H9 (cell line): ENCODE data around the gene APOBEC3G. TPM values are rescaled to one million over a fixed set of nuclear protein-coding genes. Genes with fewer than 3 reads are reported as not detected.
A peak's percentile ranks its signal among the peaks of the same experiment; 100 is the strongest.

Source experiments
- DNase-seq: peaks from one replicate; pipeline ENCODE4 v3.0.0-alpha.2; 2017
- H2AFZ ChIP-seq: one replicate; pipeline ENCODE4 v1.6.1; 2013; ENCODE audit warnings: mild to moderate bottlenecking, low read length, control low read depth, moderate library complexity
- H2AK5ac ChIP-seq: 2 replicates; pipeline ENCODE4 v1.6.1; 2013; ENCODE audit warnings: low read length, control low read depth, mixed read lengths; ENCODE audit not compliant: insufficient read length
- H2BK120ac ChIP-seq: one replicate; pipeline ENCODE4 v1.6.1; 2013; ENCODE audit warnings: low read depth, mild to moderate bottlenecking, low read length, control low read depth, inconsistent platforms; ENCODE audit not compliant: poor library complexity, severe bottlenecking
- H2BK12ac ChIP-seq: 2 replicates; pipeline ENCODE4 v1.6.1; 2013; ENCODE audit warnings: low read length, control low read depth, mixed read lengths, low read depth; ENCODE audit not compliant: insufficient read length
- H2BK15ac ChIP-seq: 2 replicates; pipeline ENCODE4 v1.6.1; 2013; ENCODE audit warnings: low read depth, low read length, control low read depth
- H2BK20ac ChIP-seq: one replicate; pipeline ENCODE4 v1.6.1; 2013; ENCODE audit warnings: low read depth, mild to moderate bottlenecking, low read length, control low read depth, inconsistent platforms; ENCODE audit not compliant: poor library complexity, severe bottlenecking
- H2BK5ac ChIP-seq: 2 replicates; pipeline ENCODE4 v1.6.1; 2013; ENCODE audit warnings: low read length, control low read depth, mixed read lengths; ENCODE audit not compliant: insufficient read length
- H3K14ac ChIP-seq: 2 replicates; pipeline ENCODE4 v1.6.1; 2013; ENCODE audit warnings: low read length, control low read depth; ENCODE audit not compliant: insufficient read depth
- H3K18ac ChIP-seq: 2 replicates; pipeline ENCODE4 v1.6.1; 2013; ENCODE audit warnings: low read depth, mild to moderate bottlenecking, mixed read lengths, low read length, control low read depth; ENCODE audit not compliant: insufficient read length
- H3K23ac ChIP-seq: 2 replicates; pipeline ENCODE4 v1.6.1; 2013; ENCODE audit warnings: low read length, control low read depth, mixed read lengths, low read depth; ENCODE audit not compliant: insufficient read length
- H3K23me2 ChIP-seq: 2 replicates; pipeline ENCODE4 v1.6.1; 2013; ENCODE audit warnings: low read depth, mild to moderate bottlenecking, mixed read lengths, low read length, control low read depth; ENCODE audit not compliant: insufficient read length, poor library complexity, severe bottlenecking
- H3K27ac ChIP-seq: 2 replicates; pipeline ENCODE4 v1.5.1; 2013; ENCODE audit warnings: low read length, control low read depth, mixed read lengths, low read depth; ENCODE audit not compliant: insufficient read length
- H3K27me3 ChIP-seq: 2 replicates; pipeline ENCODE4 v1.6.1; 2013; ENCODE audit warnings: low read length, control low read depth, inconsistent platforms; ENCODE audit not compliant: insufficient read depth
- H3K4ac ChIP-seq: 2 replicates; pipeline ENCODE4 v1.6.1; 2013; ENCODE audit warnings: low read depth, mild to moderate bottlenecking, control low read depth, inconsistent platforms, low read length, moderate library complexity
- H3K4me1 ChIP-seq: 2 replicates; pipeline ENCODE4 v1.6.1; 2013; ENCODE audit warnings: low read length, control low read depth, inconsistent platforms; ENCODE audit not compliant: insufficient read depth
- H3K4me2 ChIP-seq: 2 replicates; pipeline ENCODE4 v1.6.1; 2013; ENCODE audit warnings: low read length, control low read depth, mixed read lengths; ENCODE audit not compliant: insufficient read length, insufficient read depth
- H3K56ac ChIP-seq: 2 replicates; pipeline ENCODE4 v1.6.1; 2013; ENCODE audit warnings: low read depth, mild to moderate bottlenecking, mixed read lengths, low read length, control low read depth; ENCODE audit not compliant: insufficient read length
- H3K79me1 ChIP-seq: 2 replicates; pipeline ENCODE4 v1.6.1; 2013; ENCODE audit warnings: low read depth, mild to moderate bottlenecking, moderate library complexity, low read length, control low read depth, inconsistent platforms; ENCODE audit not compliant: insufficient read depth, poor library complexity, severe bottlenecking
- H3K79me2 ChIP-seq: 2 replicates; pipeline ENCODE4 v1.6.1; 2013; ENCODE audit warnings: low read length, control low read depth, inconsistent platforms; ENCODE audit not compliant: insufficient read depth
- H3K9ac ChIP-seq: 2 replicates; pipeline ENCODE4 v1.6.1; 2013; ENCODE audit warnings: low read length, control low read depth, mixed read lengths; ENCODE audit not compliant: insufficient read length; ENCODE audit errors: extremely low read depth
- H3K9me3 ChIP-seq: one replicate; pipeline ENCODE4 v1.6.1; 2013; ENCODE audit warnings: low read depth, low read length, inconsistent platforms; ENCODE audit not compliant: control insufficient read depth
- H3T11ph ChIP-seq: one replicate; pipeline ENCODE4 v1.6.1; 2013; ENCODE audit warnings: mild to moderate bottlenecking, low read length, control low read depth, inconsistent platforms
- H4K20me1 ChIP-seq: one replicate; pipeline ENCODE4 v1.6.1; 2013; ENCODE audit not compliant: control insufficient read depth, insufficient read length, insufficient read depth
- H4K5ac ChIP-seq: 2 replicates; pipeline ENCODE4 v1.6.1; 2013; ENCODE audit warnings: low read depth, mild to moderate bottlenecking, mixed read lengths, low read length, control low read depth; ENCODE audit not compliant: insufficient read length
- H4K8ac ChIP-seq: replicated peaks from 2 replicates; pipeline ENCODE4 v1.6.1; 2013; ENCODE audit warnings: low read length, control low read depth, mixed read lengths, low read depth; ENCODE audit not compliant: insufficient read length
- H4K91ac ChIP-seq: 2 replicates; pipeline ENCODE4 v1.6.1; 2013; ENCODE audit warnings: low read depth, mild to moderate bottlenecking, moderate library complexity, mixed read lengths, low read length, control low read depth; ENCODE audit not compliant: insufficient read length
- H3K27ac Mint-ChIP-seq, 3 experiments: 2 replicates in 2 of 3; 3 replicates in 1 of 3; pipeline ENCODE4 v1.8.0; 2020 to 2021; ENCODE audit warnings: mixed read lengths in 3 of 3, mild to moderate bottlenecking in 1 of 3, moderate library complexity in 1 of 3
- H3K27me3 Mint-ChIP-seq: 2 replicates; pipeline ENCODE4 v1.8.0; 2021; ENCODE audit warnings: low read depth, mild to moderate bottlenecking, moderate library complexity, mixed read lengths
- H3K36me3 Mint-ChIP-seq, 3 experiments: 2 replicates in 2 of 3; 3 replicates in 1 of 3; pipeline ENCODE4 v1.8.0; 2020 to 2021; ENCODE audit warnings: low read depth in 3 of 3, mixed read lengths in 3 of 3; ENCODE audit not compliant: insufficient read depth in 1 of 3
- H3K4me1 Mint-ChIP-seq, 2 experiments: 2 replicates each; pipeline ENCODE4 v1.8.0; 2020; ENCODE audit warnings: mixed read lengths in 2 of 2
- H3K4me3 Mint-ChIP-seq, 2 experiments: 2 replicates in 1 of 2; 3 replicates in 1 of 2; pipeline ENCODE4 v1.8.0; 2020 to 2021; ENCODE audit warnings: mild to moderate bottlenecking in 2 of 2, mixed read lengths in 2 of 2, moderate library complexity in 1 of 2
- H3K9me3 Mint-ChIP-seq, 2 experiments: 2 replicates in 1 of 2; 3 replicates in 1 of 2; pipeline ENCODE4 v1.8.0; 2020; ENCODE audit warnings: mild to moderate bottlenecking in 2 of 2, mixed read lengths in 2 of 2, moderate library complexity in 1 of 2
- WGBS: extraction: QIAGEN DNeasy Blood & Tissue Kit; methylation state at CpG from one replicate; pipeline ENCODE4 v1.1.7; 2013; ENCODE audit warnings: missing lambda C conversion rate, low lambda C conversion rate, mixed read lengths; ENCODE audit not compliant: insufficient read length; ENCODE audit errors: extremely low coverage; 5-methylcytosine and 5-hydroxymethylcytosine counted together
- total RNA-seq: library from RNA; stranded (reverse); gene quantifications from 2 replicates; pipeline ENCODE4 v1.2.1, GENCODE V29; 2021
- TF ChIP-seq, protein P1 (sequence below): fragments of 200-600 bp; sonication (generic); conservative IDR thresholded peaks from 3 replicates; pipeline ENCODE4 v1.8.0; 2021; ENCODE audit warnings: antibody characterized with exemption, mild to moderate bottlenecking

Gene APOBEC3G
- total RNA-seq, 1 experiment from 2014 or later = 2.4 TPM

DNA sequence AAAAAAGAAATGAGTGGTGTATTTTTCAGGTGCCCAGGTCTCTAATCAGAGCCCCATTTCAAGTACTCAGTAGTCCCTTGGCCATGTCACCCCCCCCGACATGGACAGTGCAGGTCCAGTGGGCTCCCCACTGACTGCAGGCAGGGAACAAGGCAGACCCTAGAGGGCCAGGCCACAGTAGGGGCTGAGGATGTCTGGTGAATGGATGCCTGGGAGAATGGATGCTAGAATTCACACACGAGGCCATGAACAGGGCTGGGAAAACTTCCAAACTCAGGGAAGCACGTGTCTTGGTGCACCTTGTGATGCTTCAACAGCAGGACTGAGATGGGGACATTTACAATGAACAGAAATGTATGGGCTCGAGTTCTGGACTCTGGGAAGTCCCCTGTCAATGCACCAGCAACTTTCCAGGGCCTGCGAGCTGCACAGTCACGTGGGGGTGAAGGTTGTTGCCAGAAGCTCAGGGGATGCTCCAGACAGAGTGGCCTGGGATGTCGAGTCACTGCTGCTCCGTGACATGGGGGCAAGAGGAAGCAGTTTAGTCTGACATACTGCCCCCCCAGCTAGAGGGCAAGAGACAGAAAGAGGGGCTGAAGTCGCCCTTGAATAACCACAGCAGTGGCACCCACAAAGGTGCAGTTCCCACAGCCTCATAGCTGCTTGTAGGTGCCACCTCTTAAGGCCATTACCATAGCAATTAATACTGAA is 3.1 kb downstream of the APOBEC3G start:
- H3K27ac ChIP-seq = no peak overlapping the region

More for the DNA sequence above, 3.1 kb downstream of the APOBEC3G start:
- H2BK120ac ChIP-seq = no peak overlapping the region
- no peak overlapping the region for H3K9ac ChIP-seq
- H3K4me1 ChIP-seq = no peaks in the 10 kb centered on the region
- no peak overlapping the region for H2AK5ac ChIP-seq
- no peak overlapping the region for H3K4ac ChIP-seq
- no CpG with 5 or more reads among the region's 9 CpGs for WGBS
- no peak overlapping the region for H3K4me2 ChIP-seq
- H3K79me2 ChIP-seq = no peaks in the 10 kb centered on the region
- H2AFZ ChIP-seq = no peak overlapping the region
- no peak overlapping the region for H3T11ph ChIP-seq
- H2BK12ac ChIP-seq = no peak overlapping the region
- H3K56ac ChIP-seq = no peak overlapping the region
- no peak overlapping the region for H4K8ac ChIP-seq
- H3K14ac ChIP-seq = peak overlapping the region; percentile 44; the same call in 1 of the 2 replicates
- H2BK20ac ChIP-seq = no peak overlapping the region
- no peak for DNase-seq
- H3K27ac Mint-ChIP-seq = peak overlapping the region in 1 of 3 experiments; percentile 80; a peak in 1 of 7 replicates
- TF ChIP-seq, protein P1, sequence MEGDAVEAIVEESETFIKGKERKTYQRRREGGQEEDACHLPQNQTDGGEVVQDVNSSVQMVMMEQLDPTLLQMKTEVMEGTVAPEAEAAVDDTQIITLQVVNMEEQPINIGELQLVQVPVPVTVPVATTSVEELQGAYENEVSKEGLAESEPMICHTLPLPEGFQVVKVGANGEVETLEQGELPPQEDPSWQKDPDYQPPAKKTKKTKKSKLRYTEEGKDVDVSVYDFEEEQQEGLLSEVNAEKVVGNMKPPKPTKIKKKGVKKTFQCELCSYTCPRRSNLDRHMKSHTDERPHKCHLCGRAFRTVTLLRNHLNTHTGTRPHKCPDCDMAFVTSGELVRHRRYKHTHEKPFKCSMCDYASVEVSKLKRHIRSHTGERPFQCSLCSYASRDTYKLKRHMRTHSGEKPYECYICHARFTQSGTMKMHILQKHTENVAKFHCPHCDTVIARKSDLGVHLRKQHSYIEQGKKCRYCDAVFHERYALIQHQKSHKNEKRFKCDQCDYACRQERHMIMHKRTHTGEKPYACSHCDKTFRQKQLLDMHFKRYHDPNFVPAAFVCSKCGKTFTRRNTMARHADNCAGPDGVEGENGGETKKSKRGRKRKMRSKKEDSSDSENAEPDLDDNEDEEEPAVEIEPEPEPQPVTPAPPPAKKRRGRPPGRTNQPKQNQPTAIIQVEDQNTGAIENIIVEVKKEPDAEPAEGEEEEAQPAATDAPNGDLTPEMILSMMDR = no peak
- H4K91ac ChIP-seq = no peak overlapping the region
- no peaks in the 10 kb centered on the region for H3K79me1 ChIP-seq
- no peak overlapping the region for H3K4me3 Mint-ChIP-seq
- no peak overlapping the region for H4K5ac ChIP-seq
- H3K18ac ChIP-seq = no peak overlapping the region
- peaks cover 16 to 34% of the 10 kb centered on the region in 2 experiments for H3K4me1 Mint-ChIP-seq
- no peak overlapping the region for H2BK15ac ChIP-seq
- H4K20me1 ChIP-seq = no peaks in the 10 kb centered on the region
- no peaks in the 10 kb centered on the region for H3K27me3 ChIP-seq
- no peak overlapping the region for H2BK5ac ChIP-seq
- H3K36me3 Mint-ChIP-seq = no peaks in the 10 kb centered on the region
- H3K23me2 ChIP-seq = no peaks in the 10 kb centered on the region
- H3K9me3 Mint-ChIP-seq = no peaks in the 10 kb centered on the region
- no peak overlapping the region for H3K23ac ChIP-seq
- H3K27me3 Mint-ChIP-seq = no peaks in the 10 kb centered on the region; the same call in none of the 2 replicates
- no peaks in the 10 kb centered on the region for H3K9me3 ChIP-seq
